Fibroblast of peridontal ligament (primary cell): ENCODE results near the gene SUPT3H.

Experiments
- DNase-seq: peaks from one replicate; pipeline ENCODE4 v3.0.0-alpha.2; 2010; ENCODE audit errors: extremely low read depth

Gene SUPT3H

GRCh38 chr6:44955145-44955544 is 422.6 kb downstream of the SUPT3H start:
- DNase-seq, result no peak

DNA sequence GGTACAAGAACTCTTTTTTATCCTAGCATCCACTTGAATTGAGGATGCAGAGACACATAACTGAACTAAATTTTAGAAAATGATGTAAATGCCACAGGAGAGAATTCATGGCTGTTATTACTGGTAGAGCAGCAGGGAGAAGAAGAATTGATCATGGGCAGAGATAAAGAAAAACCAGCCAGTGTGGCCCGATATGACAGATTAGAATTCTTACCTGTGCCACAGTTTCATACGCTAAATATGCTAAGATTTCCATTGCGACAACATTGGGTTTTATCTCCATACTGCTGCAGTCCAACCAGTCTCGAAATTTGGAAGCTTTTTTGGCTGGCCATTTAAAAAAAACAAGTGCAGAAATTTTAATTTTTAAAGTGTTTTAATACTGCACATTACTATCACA is 423.5 kb downstream of the SUPT3H start:
- DNase-seq, result no peak

GRCh38 chr6:44951253-44951747 is 426.4 kb downstream of the SUPT3H start:
- DNase-seq, result no peak

GRCh38 chr6:44949596-44950201 is 428.0 kb downstream of the SUPT3H start:
- no peak for DNase-seq

- DNase-seq, result no peak
Observed at GRCh38 chr6:44943541-44943940, 434.2 kb downstream of the SUPT3H start.

GRCh38 chr6:44942798-44943197 is 434.9 kb downstream of the SUPT3H start:
- no peak for DNase-seq

DNA sequence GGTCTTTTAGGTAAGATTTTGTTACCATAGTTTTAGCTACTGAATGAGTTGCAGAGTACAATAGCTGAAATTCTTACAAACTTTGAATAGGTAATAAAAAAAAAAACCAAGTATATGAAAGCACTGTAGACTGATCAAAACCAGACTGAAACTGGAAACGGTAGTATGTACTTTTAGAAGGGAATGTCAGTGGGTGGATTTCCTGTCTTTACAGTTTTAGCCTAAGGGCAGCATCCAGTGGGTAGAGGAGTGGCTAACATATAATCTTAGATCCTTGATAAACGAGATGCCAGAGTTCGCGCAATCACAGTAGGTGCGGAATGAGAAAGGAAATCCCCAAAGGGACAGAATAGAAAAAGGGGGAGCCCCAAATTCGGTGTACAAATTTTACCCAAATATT is 435.5 kb downstream of the SUPT3H start:
- DNase-seq, result no peak

DNA sequence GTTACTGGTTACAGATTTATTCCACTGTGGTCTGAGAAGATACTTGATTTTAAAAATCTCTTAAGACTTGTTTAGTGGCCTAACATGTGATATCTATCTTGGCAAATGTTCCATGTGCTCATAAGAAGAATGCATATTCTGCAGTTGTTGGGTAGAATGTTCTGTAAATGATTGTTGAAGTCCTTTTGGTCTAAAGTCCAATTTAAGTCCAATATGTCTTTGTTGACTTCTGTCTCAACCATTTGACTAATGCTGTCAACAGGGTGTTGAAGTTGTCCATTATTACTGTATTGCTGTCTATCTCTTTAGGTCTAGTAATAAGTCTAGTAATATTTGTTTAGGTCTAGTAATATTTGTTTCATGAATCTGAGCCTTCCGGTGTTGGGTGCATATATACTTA is 437.4 kb downstream of the SUPT3H start:
- no peak for DNase-seq

DNA sequence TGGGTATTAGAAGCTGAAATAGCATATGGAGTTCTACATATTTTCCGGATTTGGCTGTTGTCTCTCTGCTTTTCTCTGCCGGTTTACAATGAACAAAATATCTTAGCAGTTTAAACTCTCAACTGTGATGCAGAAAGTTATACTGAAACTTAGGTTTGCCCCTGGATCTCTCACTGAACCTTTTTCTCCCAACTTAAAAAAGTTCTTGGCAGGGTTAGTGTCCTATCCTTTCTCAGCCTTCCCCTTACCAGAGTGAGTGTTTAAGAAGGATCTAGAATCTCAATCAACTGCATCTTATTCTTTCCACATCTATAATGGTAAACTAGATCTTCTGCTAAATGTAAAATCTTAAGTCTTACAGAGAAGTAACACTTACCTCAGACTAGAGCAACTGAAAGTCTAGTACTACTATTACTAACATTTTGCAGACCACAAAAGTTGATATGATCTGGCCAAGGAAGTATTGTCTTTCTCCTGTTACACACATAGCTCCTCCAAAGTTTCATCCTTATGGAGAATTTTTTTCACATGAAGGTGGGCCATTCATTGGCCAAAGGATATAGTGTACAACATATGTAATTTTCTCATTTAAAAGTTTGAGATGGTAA is 441.9 kb downstream of the SUPT3H start:
- no peak for DNase-seq

GRCh38 chr6:44933108-44933507 is 444.6 kb downstream of the SUPT3H start:
- DNase-seq, result peak; percentile 41

DNA sequence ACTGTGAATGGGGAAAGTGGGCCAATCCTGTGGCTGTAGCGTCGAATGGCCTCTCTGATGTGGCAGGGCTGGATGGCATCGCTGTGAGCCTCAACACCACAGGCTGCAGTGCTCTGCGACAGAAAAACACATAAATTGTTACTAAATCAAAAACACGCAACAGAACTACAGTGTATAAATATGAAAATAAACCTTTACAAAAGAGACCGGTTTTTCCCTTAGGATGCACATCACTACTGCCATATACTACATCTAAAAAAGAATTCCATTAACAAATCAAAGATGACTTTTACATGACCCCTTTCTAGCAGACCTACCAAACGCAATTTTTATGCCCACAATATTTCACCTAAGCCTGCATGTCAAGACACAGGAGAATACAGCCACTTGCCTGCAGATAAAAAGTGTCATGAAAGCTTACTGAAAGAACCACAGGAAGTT is 445.1 kb downstream of the SUPT3H start:
- peak; percentile 30 for DNase-seq

GRCh38 chr6:44931385-44931784 is 446.3 kb downstream of the SUPT3H start:
- DNase-seq, result no peak

DNA sequence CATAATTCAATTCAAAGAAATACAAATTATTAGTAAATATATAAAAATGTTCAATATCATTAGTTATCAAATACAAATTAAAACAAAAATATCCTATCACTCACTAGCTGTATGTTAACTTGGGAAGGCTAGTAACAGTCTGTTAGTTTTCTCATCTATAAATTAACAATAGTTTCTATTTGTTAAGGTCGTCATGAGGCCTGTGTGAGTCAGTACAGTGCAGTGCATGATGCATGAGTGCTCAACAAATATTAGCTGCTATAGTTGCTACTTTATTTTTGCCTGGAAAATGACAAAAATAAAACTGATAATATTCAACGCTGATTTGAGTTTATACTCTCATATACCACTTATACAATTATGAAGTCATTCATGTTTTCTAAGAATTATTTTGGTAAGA is 451.2 kb downstream of the SUPT3H start:
- no peak for DNase-seq

- peak; percentile 47 for DNase-seq
Observed at GRCh38 chr6:44925100-44925739, 452.5 kb downstream of the SUPT3H start.

- no peak for DNase-seq
Observed at GRCh38 chr6:44923444-44923843, 454.3 kb downstream of the SUPT3H start.

DNA sequence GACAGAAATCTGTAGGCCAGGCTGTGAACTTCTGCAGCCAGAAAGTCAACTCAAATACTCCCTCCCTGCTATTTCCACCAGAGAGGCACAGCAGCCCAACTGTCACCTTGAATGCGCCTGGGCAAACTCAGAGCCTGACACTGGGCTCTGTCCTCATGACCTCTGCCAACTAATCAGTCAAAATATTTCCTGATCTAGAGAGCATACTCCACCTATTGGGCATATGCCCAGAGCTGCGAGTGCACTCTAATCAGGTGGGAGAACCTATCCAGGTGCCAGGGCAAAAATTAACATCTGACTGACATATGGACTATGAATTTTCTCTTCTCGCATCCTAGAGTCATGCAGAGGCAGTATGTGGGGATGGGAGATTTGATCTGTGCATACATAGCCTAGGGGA is 455.9 kb downstream of the SUPT3H start:
- DNase-seq, result no peak

- DNase-seq, result no peak
Observed at GRCh38 chr6:44920952-44921491, 456.7 kb downstream of the SUPT3H start.

GRCh38 chr6:44918671-44919296 is 458.9 kb downstream of the SUPT3H start:
- no peak for DNase-seq

- DNase-seq, result peak; percentile 22
Observed at GRCh38 chr6:44917430-44917829, 460.3 kb downstream of the SUPT3H start.

GRCh38 chr6:44915111-44915510 is 462.6 kb downstream of the SUPT3H start:
- no peak for DNase-seq

GRCh38 chr6:44914141-44914540 is 463.6 kb downstream of the SUPT3H start:
- no peak for DNase-seq

DNA sequence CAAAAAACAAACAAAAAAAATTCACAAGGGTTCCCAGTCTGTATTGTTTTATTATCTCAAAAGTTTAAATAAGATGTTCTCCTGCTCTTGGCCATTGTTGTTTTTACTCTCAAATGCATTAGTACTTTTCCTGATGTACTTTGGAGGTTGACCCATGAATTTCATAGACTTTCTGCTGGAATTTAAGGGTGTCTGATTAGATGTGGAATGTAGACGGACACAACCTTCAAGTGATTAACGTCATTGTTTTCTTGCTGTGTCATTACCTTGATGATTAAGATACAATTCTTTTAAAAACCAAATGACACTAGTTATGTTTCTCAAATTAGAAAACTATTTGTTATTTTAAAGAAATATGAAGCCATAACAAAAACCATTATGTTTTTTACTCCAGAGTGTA is 471.0 kb downstream of the SUPT3H start:
- no peak for DNase-seq
